Measurements from ENCODE around the gene GPC3. TPM values are rescaled to one million over a fixed set of nuclear protein-coding genes. Genes with fewer than 3 reads are reported as not detected.

The GPC3 gene
- total and polyA plus RNA-seq, 2 of the 4 experiments (the other 2 are of a cell fraction) = not detected

- H4K91ac ChIP-seq (ENCODE audit: insufficient read depth, low read depth, low read length) = no peak overlapping the region
- H3K36me3 ChIP-seq (ENCODE audit: control insufficient read depth, insufficient read depth, low read length) = no peaks in the 10 kb centered on the region
- H2AK9ac ChIP-seq (replicated peaks; ENCODE audit: low read depth, low read length, poor library complexity) = no peak overlapping the region
- H3K27me3 ChIP-seq (ENCODE audit: control insufficient read depth, insufficient read depth, low read length) = no peaks in the 10 kb centered on the region; the same call in 1 of the 2 replicates
- no peak for ATAC-seq (ENCODE audit: low read depth)
- H2AFZ ChIP-seq (replicated peaks; ENCODE audit: low read length, poor library complexity) = no peak overlapping the region
- no peak overlapping the region for H4K8ac ChIP-seq (ENCODE audit: low read depth in 2 of 2, low read length in 2 of 2)
- H3K4ac ChIP-seq (ENCODE audit: low read depth, low read length) = no peak overlapping the region
- H3K4me2 ChIP-seq (ENCODE audit: low read depth, low read length) = no peak overlapping the region
- H3K14ac ChIP-seq (replicated peaks; ENCODE audit: low read depth, low read length) = no peak overlapping the region
- WGBS, 2 experiments (ENCODE audit: extremely low coverage in 2 of 2, insufficient read length in 1 of 2) = no CpG with 5 or more reads among the region's 1 CpG
- in situ Hi-C loops (cut with MboI; ENCODE audit: low sequenced_read_pairs) = no loop called here
- DNase-seq = no peak
- H3K79me1 ChIP-seq (ENCODE audit: low read depth in 1 of 2, low read length in 2 of 2) = no peaks in the 10 kb centered on the region
- no peaks in the 10 kb centered on the region for H3K9me1 ChIP-seq (ENCODE audit: insufficient read depth, low read length)
- no peak overlapping the region for H2BK5ac ChIP-seq (ENCODE audit: low read depth, low read length, poor library complexity, severe bottlenecking)
- no peak overlapping the region for H3K9ac ChIP-seq (ENCODE audit: low read depth, low read length)
- H4K5ac ChIP-seq (ENCODE audit: low read depth, low read length) = no peak overlapping the region
- dilution Hi-C loops (cut with HindIII; ENCODE audit: low sequenced_read_pairs, unreplicated experiment) = no loop called here
- H3K27ac ChIP-seq (ENCODE audit: insufficient read depth, low read length) = no peak overlapping the region
- H3K9me3 ChIP-seq (ENCODE audit: control insufficient read depth, insufficient read depth, low read length) = no peaks in the 10 kb centered on the region
- no peak overlapping the region for H3K18ac ChIP-seq (ENCODE audit: low read depth, low read length)
- no peaks in the 10 kb centered on the region for H4K20me1 ChIP-seq (ENCODE audit: insufficient read depth, low read length)
- ChIA-PET CTCF (no interaction called here), POLR2A (ENCODE audit: unreplicated experiment) (no interaction called here)
- TF ChIP-seq CEBPB (IDR thresholded peaks at IDR 0.05; ENCODE audit: low read depth, low read length) (no peak), MAFK (IDR thresholded peaks at IDR 0.05; ENCODE audit: low read depth, low read length) (no peak), POLR2A (IDR thresholded peaks at IDR 0.05; ENCODE audit: low read depth, low read length) (no peak), RCOR1 (IDR thresholded peaks at IDR 0.05; ENCODE audit: insufficient replicate concordance, low read length) (no peak), ELK1 (IDR thresholded peaks at IDR 0.05; ENCODE audit: borderline replicate concordance, low read depth, low read length) (no peak)
- H2BK120ac ChIP-seq (ENCODE audit: low read depth, low read length) = no peak overlapping the region
- H3K23ac ChIP-seq (ENCODE audit: low read depth, low read length) = no peak overlapping the region
- H3K4me1 ChIP-seq (ENCODE audit: control insufficient read depth, insufficient read depth, low read length) = no peaks in the 10 kb centered on the region
- H2AK5ac ChIP-seq (ENCODE audit: low read depth, low read length) = no peak overlapping the region
- H3K4me3 ChIP-seq (ENCODE audit: insufficient read depth, low read depth, low read length) = no peak overlapping the region
- H2BK20ac ChIP-seq (ENCODE audit: low read depth, low read length) = no peak overlapping the region
- no TSS peak for BruUV-seq (replicated peaks)
- intact Hi-C loops (cut with micrococcal nuclease) = no loop called here
- H2BK15ac ChIP-seq (ENCODE audit: low read depth, low read length) = no peak overlapping the region
- no peak overlapping the region for H3K56ac ChIP-seq (ENCODE audit: extremely low read depth, insufficient read depth, low read length)
These were observed 59.3 kb downstream of the GPC3 start for GRCh38 chrX:133926099-133926498.

Data from IMR-90 (cell line).